GM19463 (cell line): ENCODE measurements around the gene MYH2.

Experiments used
- ATAC-seq: cut with Tn5 transposase; IDR thresholded peaks from one replicate; pipeline ENCODE4 v1.9.1; 2021; ENCODE audit warnings: mild to moderate bottlenecking, moderate library complexity; ENCODE audit not compliant: unreplicated experiment

The MYH2 gene

GRCh38 chr17:10516638-10517037 is 32.8 kb downstream of the MYH2 start:
- no peak for ATAC-seq

- ATAC-seq = no peak
Observed at GRCh38 chr17:10516065-10516464, 33.4 kb downstream of the MYH2 start.

- ATAC-seq = no peak
Observed at GRCh38 chr17:10513299-10514067, 36.0 kb downstream of the MYH2 start.

- ATAC-seq = no peak
Observed at GRCh38 chr17:10512856-10513255, 36.6 kb downstream of the MYH2 start.

GRCh38 chr17:10499950-10500349 is 49.5 kb downstream of the MYH2 start:
- ATAC-seq = no peak

- ATAC-seq = no peak
Observed at GRCh38 chr17:10492004-10492403, 57.5 kb downstream of the MYH2 start.

- ATAC-seq = no peak
Observed at GRCh38 chr17:10482252-10482651, 67.2 kb downstream of the MYH2 start.

GRCh38 chr17:10477701-10478100 is 71.8 kb downstream of the MYH2 start:
- ATAC-seq = no peak

GRCh38 chr17:10474536-10474935 is 74.9 kb downstream of the MYH2 start:
- no peak for ATAC-seq

- no peak for ATAC-seq
Observed at GRCh38 chr17:10471858-10472257, 77.6 kb downstream of the MYH2 start.
